ENCODE measurements around the gene C10orf90.

DNA sequence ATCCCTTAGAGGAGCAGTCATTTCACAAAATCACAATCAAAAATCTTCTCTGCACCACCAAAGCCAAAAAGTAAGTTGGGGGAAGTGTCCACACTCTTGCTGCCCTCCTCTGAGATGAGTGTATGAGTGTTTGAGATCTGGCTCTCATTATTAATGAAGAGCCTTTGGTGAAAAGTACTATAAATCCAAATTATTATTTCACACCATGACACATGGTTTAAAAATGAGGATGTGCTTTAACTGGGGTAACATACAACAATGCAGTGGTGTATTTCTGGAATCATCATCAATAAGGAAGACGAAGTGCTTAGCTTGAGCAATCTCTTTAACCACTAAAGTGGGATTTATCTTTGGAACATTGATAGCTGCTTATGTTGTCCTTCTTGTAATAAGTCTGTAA, 168.1 kb downstream of the C10orf90 start:
- TF ChIP-seq, protein P1, sequence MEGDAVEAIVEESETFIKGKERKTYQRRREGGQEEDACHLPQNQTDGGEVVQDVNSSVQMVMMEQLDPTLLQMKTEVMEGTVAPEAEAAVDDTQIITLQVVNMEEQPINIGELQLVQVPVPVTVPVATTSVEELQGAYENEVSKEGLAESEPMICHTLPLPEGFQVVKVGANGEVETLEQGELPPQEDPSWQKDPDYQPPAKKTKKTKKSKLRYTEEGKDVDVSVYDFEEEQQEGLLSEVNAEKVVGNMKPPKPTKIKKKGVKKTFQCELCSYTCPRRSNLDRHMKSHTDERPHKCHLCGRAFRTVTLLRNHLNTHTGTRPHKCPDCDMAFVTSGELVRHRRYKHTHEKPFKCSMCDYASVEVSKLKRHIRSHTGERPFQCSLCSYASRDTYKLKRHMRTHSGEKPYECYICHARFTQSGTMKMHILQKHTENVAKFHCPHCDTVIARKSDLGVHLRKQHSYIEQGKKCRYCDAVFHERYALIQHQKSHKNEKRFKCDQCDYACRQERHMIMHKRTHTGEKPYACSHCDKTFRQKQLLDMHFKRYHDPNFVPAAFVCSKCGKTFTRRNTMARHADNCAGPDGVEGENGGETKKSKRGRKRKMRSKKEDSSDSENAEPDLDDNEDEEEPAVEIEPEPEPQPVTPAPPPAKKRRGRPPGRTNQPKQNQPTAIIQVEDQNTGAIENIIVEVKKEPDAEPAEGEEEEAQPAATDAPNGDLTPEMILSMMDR (IDR thresholded peaks at IDR 0.05) = no peak
- no peak for TF ChIP-seq POLR2A (IDR thresholded peaks at IDR 0.05)
